Dermis microvascular lymphatic vessel endothelial cell (primary cell): ENCODE results near the gene CHAC1. TPM values are rescaled to one million over a fixed set of nuclear protein-coding genes. Genes with fewer than 3 reads are reported as not detected.
"Not testable (repeated sequence)": the region's sequence is repeated elsewhere in the genome, so short reads cannot be mapped to it uniquely, and the experiment has no call there.

Experiments
- DNase-seq, 2 donors: peaks; one replicate each; pipeline versions ENCODE4 v3.0.0 to v3.0.0-alpha.2; 2010; ENCODE audit warnings: low read depth in 2 of 2
- total RNA-seq: library from RNA; depleted of rRNA; stranded (reverse); fragments of >200 nt; gene quantifications from 2 replicates; pipeline ENCODE4 v1.2.1, GENCODE V29; 2014

CHAC1 gene
- total RNA-seq, 1 donor from 2014 or later: 1.4 TPM

GRCh38 chr15:40937762-40938535 lies 15.3 kb upstream of the CHAC1 start:
- DNase-seq: peak in 1 of 2 donors; percentile 54

GRCh38 chr15:40938536-40938870 lies 14.8 kb upstream of the CHAC1 start:
- DNase-seq: no peak

GRCh38 chr15:40940296-40940801 lies 12.9 kb upstream of the CHAC1 start:
- peak; percentile 92 to 96 for DNase-seq

GRCh38 chr15:40941068-40941527 lies 12.2 kb upstream of the CHAC1 start:
- DNase-seq: no peak

- DNase-seq: peak; percentile 88 to 95
These were observed 11.5 kb upstream of the CHAC1 start for GRCh38 chr15:40941528-40942336.

- DNase-seq: no peak
These were observed 10.9 kb upstream of the CHAC1 start for GRCh38 chr15:40942337-40942854.

GRCh38 chr15:40942878-40943277 lies 10.4 kb upstream of the CHAC1 start:
- no peak for DNase-seq

- no peak for DNase-seq
These were observed 9.4 kb upstream of the CHAC1 start for GRCh38 chr15:40943764-40944365.

GRCh38 chr15:40944510-40945296 lies 8.6 kb upstream of the CHAC1 start:
- DNase-seq: no peak

- no peak for DNase-seq
These were observed 4.4 kb upstream of the CHAC1 start for GRCh38 chr15:40948706-40949473.

- DNase-seq: no peak
These were observed 3.5 kb upstream of the CHAC1 start for GRCh38 chr15:40949756-40950207.

- DNase-seq: no peak
These were observed 1.5 kb upstream of the CHAC1 start for GRCh38 chr15:40951764-40952163.

GRCh38 chr15:40952301-40952900 lies 870 bp upstream of the CHAC1 start:
- DNase-seq: no peak

- no peak for DNase-seq
These were observed 423 bp downstream of the CHAC1 start for GRCh38 chr15:40953713-40954074.

- not testable (repeated sequence) for DNase-seq
These were observed 1.0 kb downstream of the CHAC1 start for GRCh38 chr15:40954158-40954848.

GRCh38 chr15:40955141-40955903 lies 2.1 kb downstream of the CHAC1 start:
- no peak for DNase-seq

- DNase-seq: no peak
These were observed 2.8 kb downstream of the CHAC1 start for GRCh38 chr15:40955930-40956540.

GRCh38 chr15:40956541-40956982 lies 3.3 kb downstream of the CHAC1 start:
- DNase-seq: no peak
